GM06990 (cell line): ENCODE results near the gene ICAM5.

Source experiments
- DNase-seq: peaks from one replicate; pipeline ENCODE4 v3.0.0-alpha.2; 2011; ENCODE audit not compliant: insufficient read length; ENCODE audit errors: extremely low read depth
- H3K27me3 ChIP-seq: replicated peaks from 2 replicates; pipeline ENCODE4 v1.6.0; 2011; ENCODE audit warnings: low read length; ENCODE audit not compliant: control insufficient read depth, insufficient read depth
- H3K36me3 ChIP-seq: 2 replicates; pipeline ENCODE4 v1.5.1; 2011; ENCODE audit warnings: low read length; ENCODE audit not compliant: control insufficient read depth, insufficient read depth
- H3K4me3 ChIP-seq: replicated peaks from 2 replicates; pipeline ENCODE4 v1.5.1; 2011; ENCODE audit warnings: low read depth, mild to moderate bottlenecking, control low read depth, low read length
- TF ChIP-seq, protein P1 (sequence below): IDR thresholded peaks from 2 replicates; pipeline ENCODE4 v1.5.1; 2011; ENCODE audit warnings: low read length, control low read depth, mild to moderate bottlenecking, inconsistent platforms; ENCODE audit not compliant: insufficient read depth, poor library complexity, severe bottlenecking

The ICAM5 gene

GRCh38 chr19:10251792-10252694, 37.7 kb upstream of the ICAM5 start, which contains the start of gene MRPL4:
TSS of gene MRPL4 (plus strand) at chr19:10252214. CDS start at chr19:10252254, 40 bp downstream.
- peak; percentile 97 for DNase-seq
- peak within 1 kb of the TSS; percentile 73 for H3K4me3 ChIP-seq
- peaks cover 20% of the 10 kb centered on the region for H3K36me3 ChIP-seq
- H3K27me3 ChIP-seq: no peaks in the 10 kb centered on the region
- TF ChIP-seq, protein P1, sequence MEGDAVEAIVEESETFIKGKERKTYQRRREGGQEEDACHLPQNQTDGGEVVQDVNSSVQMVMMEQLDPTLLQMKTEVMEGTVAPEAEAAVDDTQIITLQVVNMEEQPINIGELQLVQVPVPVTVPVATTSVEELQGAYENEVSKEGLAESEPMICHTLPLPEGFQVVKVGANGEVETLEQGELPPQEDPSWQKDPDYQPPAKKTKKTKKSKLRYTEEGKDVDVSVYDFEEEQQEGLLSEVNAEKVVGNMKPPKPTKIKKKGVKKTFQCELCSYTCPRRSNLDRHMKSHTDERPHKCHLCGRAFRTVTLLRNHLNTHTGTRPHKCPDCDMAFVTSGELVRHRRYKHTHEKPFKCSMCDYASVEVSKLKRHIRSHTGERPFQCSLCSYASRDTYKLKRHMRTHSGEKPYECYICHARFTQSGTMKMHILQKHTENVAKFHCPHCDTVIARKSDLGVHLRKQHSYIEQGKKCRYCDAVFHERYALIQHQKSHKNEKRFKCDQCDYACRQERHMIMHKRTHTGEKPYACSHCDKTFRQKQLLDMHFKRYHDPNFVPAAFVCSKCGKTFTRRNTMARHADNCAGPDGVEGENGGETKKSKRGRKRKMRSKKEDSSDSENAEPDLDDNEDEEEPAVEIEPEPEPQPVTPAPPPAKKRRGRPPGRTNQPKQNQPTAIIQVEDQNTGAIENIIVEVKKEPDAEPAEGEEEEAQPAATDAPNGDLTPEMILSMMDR: no peak

- H3K4me3 ChIP-seq: peak overlapping the region; percentile 73
- peaks cover 24% of the 10 kb centered on the region for H3K36me3 ChIP-seq
- DNase-seq: no peak
- TF ChIP-seq, protein P1: no peak
- H3K27me3 ChIP-seq: no peaks in the 10 kb centered on the region
Measured at GRCh38 chr19:10252707-10253106, 37.0 kb upstream of the ICAM5 start.

DNA sequence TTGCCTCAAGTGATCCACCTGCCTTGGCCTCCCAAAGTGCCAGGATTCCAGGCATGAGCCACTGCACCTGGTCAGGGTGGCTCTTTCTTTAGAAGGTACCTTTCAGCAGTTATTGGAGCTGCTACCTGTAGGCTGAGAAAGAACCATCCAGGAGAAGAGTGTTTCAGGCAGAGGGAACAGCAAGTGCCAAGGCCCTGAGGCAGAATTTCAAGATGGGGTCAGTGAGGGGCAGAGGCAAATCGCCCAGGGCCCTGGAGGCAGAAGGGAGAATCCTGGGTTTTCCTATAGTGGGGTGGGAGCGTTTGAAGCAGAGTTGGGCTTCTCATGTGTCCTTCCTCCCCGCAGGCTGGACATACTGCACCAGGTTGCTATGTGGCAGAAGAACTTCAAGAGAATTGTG, 35.5 kb upstream of the ICAM5 start:
- Histone ChIP-seq H3K4me3 (no peak overlapping the region), H3K36me3 (peaks cover 34% of the 10 kb centered on the region), H3K27me3 (no peaks in the 10 kb centered on the region)
- no peak for DNase-seq
- TF ChIP-seq, protein P1: no peak

DNA sequence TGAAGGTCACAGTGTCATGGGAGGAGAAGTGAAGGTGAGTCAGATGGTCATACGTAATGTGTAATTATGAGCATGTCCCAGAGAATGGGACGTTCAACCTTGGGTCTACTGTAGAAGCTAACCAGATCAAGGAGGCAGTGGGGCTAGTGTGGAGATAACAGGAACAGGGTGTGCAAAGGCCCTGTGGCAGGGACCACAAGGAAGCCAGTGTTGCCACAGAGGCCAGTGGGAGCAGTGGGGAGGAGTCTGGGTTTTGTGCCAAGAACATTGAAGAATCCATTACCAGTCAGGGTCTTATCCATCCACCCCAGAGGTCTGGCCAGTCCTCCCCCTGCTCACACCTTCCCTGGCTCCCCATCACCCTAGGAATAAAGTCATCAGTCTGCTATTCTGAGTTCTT, 34.4 kb upstream of the ICAM5 start:
- no peaks in the 10 kb centered on the region for H3K27me3 ChIP-seq
- DNase-seq: no peak
- H3K36me3 ChIP-seq: peaks cover 34% of the 10 kb centered on the region
- TF ChIP-seq, protein P1: no peak
- H3K4me3 ChIP-seq: no peak overlapping the region

GRCh38 chr19:10256551-10256950, 33.2 kb upstream of the ICAM5 start:
- TF ChIP-seq, protein P1: no peak
- H3K4me3 ChIP-seq: no peak overlapping the region
- peaks cover 34% of the 10 kb centered on the region for H3K36me3 ChIP-seq
- DNase-seq: no peak
- no peaks in the 10 kb centered on the region for H3K27me3 ChIP-seq
